HepG2 (cell line): ENCODE measurements around the gene CERS4. TPM values are rescaled to one million over a fixed set of nuclear protein-coding genes. Genes with fewer than 3 reads are reported as not detected.
A peak's percentile ranks its signal among the peaks of the same experiment; 100 is the strongest.

Source experiments
- ATAC-seq: fragments of 200-7000 bp; cut with Tn5 transposase; 3 replicates; pipeline ENCODE4 v1.9.1; 2020; ENCODE audit warnings: mild to moderate bottlenecking, moderate library complexity
- BruUV-seq: library from RNA; stranded (reverse); fragments of 400-500 nt; replicated peaks from 2 replicates; lab custom pipeline; 2021; lab: Mats Ljungman, UMichigan
- CTCF ChIA-PET: fragments of 300-600 bp; formaldehyde crosslinking; extraction: SDS; loops from one replicate; lab custom pipeline; 2021; ENCODE audit warnings: low total read pairs, inconsistent platforms, low intra/inter-chr PET ratio; lab: Yijun Ruan, JAX
- POLR2A ChIA-PET: fragments of 350-600 bp; sonication (Branson Sonifier 250); formaldehyde crosslinking; loops from one replicate; lab custom pipeline; 2020; ENCODE audit warnings: antibody characterized with exemption, inconsistent platforms; lab: Yijun Ruan, JAX
- DNase-seq: peaks from one replicate; pipeline ENCODE4 v3.0.0-alpha.2; 2015; ENCODE audit warnings: low spot score
- FAIRE-seq: peaks from 3 replicates; lab custom pipeline; 2011; peaks lifted over from hg19 to GRCh38; lab: Jason Lieb, UNC
- H2AFZ ChIP-seq: one replicate; pipeline ENCODE4 v1.6.1; 2011; ENCODE audit warnings: low read length, inconsistent platforms
- H3K27ac ChIP-seq: fragments of 300-600 bp; 3 replicates; pipeline ENCODE4 v1.8.0; 2011; ENCODE audit warnings: mixed run types, mild to moderate bottlenecking, mixed read lengths, low read length, inconsistent platforms; ENCODE audit not compliant: insufficient read depth; ENCODE audit errors: extremely low read length
- H3K27me3 ChIP-seq, 2 experiments: fragments of 200-600 bp in 1 of 2; 2 replicates in 1 of 2; 3 replicates in 1 of 2; pipeline versions ENCODE4 v1.6.0 to v1.8.0; 2011; ENCODE audit warnings: low read length in 2 of 2, mild to moderate bottlenecking in 2 of 2, moderate library complexity in 2 of 2, inconsistent platforms in 1 of 2; ENCODE audit not compliant: insufficient read depth in 2 of 2, control insufficient read depth in 1 of 2
- H3K36me3 ChIP-seq, 2 experiments: fragments of 200-600 bp in 1 of 2; replicated peaks in 1 of 2; 2 replicates in 1 of 2; 3 replicates in 1 of 2; pipeline versions ENCODE4 v1.5.1 to v1.8.0; 2011; ENCODE audit warnings: low read length in 2 of 2, inconsistent platforms in 1 of 2; ENCODE audit not compliant: insufficient read depth in 2 of 2, control insufficient read depth in 1 of 2
- H3K4me1 ChIP-seq: 2 replicates; pipeline ENCODE4 v1.5.1; 2012; ENCODE audit warnings: low read length, inconsistent platforms; ENCODE audit not compliant: insufficient read depth
- H3K4me2 ChIP-seq: 2 replicates; pipeline ENCODE4 v1.6.0; 2011; ENCODE audit warnings: low read depth, low read length, inconsistent platforms
- H3K4me3 ChIP-seq, 3 experiments: fragments of 200-600 bp in 1 of 3; sonication (generic), shearing (Covaris generic) in 1 of 3; replicated peaks in 1 of 3; 2 replicates each; pipeline ENCODE4 v1.5.1; 2011 to 2016; ENCODE audit warnings: low read length in 3 of 3, inconsistent platforms in 2 of 3, low read depth in 2 of 3, mild to moderate bottlenecking in 2 of 3, control low read depth in 1 of 3, mixed read lengths in 1 of 3; ENCODE audit not compliant: insufficient read depth in 1 of 3
- H3K79me2 ChIP-seq: one replicate; pipeline ENCODE4 v1.6.1; 2011; ENCODE audit warnings: low read length, inconsistent platforms; ENCODE audit not compliant: insufficient read depth
- H3K9ac ChIP-seq: 2 replicates; pipeline ENCODE4 v1.6.0; 2011; ENCODE audit warnings: mild to moderate bottlenecking, low read depth, low read length, inconsistent platforms; ENCODE audit not compliant: insufficient read depth
- H3K9me3 ChIP-seq: 2 replicates; pipeline ENCODE4 v1.5.1; 2012; ENCODE audit warnings: mild to moderate bottlenecking, low read length
- H4K20me1 ChIP-seq: 2 replicates; pipeline ENCODE4 v1.6.0; 2011; ENCODE audit warnings: inconsistent platforms, mild to moderate bottlenecking, low read length, moderate library complexity; ENCODE audit not compliant: insufficient read depth
- CBFB ChIP-seq: sonication (generic); formaldehyde crosslinking; IDR thresholded peaks from 2 replicates; pipeline ENCODE4 v1.4.0; 2020; ENCODE audit warnings: missing genetic modification reagents
- JUN ChIP-seq: sonication (generic); formaldehyde crosslinking; IDR thresholded peaks from 2 replicates; pipeline ENCODE4 v1.4.0; 2020; ENCODE audit warnings: mild to moderate bottlenecking, missing genetic modification reagents
- KAT7 ChIP-seq: IDR thresholded peaks from 2 replicates; pipeline ENCODE4 v1.6.1; 2018; ENCODE audit warnings: borderline replicate concordance, missing compliant biosample characterization
- MZF1 ChIP-seq: sonication (generic); formaldehyde crosslinking; IDR thresholded peaks from 2 replicates; pipeline ENCODE4 v1.8.1; 2023; ENCODE audit warnings: mild to moderate bottlenecking, missing genetic modification reagents, borderline replicate concordance
- NONO ChIP-seq, 2 experiments: fragments of 450-650 bp in 1 of 2; sonication (generic) in 1 of 2; formaldehyde crosslinking in 1 of 2; IDR thresholded peaks in 1 of 2; conservative IDR thresholded peaks in 1 of 2; 2 replicates each; pipeline versions ENCODE4 v1.6.1 to v1.8.0; 2017 to 2022; ENCODE audit warnings: mild to moderate bottlenecking in 1 of 2, missing genetic modification reagents in 1 of 2, moderate library complexity in 1 of 2
- PCBP2 ChIP-seq: fragments of 200-400 bp; formaldehyde crosslinking; optimal IDR thresholded peaks from 2 replicates; pipeline ENCODE3; 2018; ENCODE audit warnings: low read length, low read depth; ENCODE audit not compliant: poor library complexity, severe bottlenecking
- ZNF124 ChIP-seq: sonication (generic); formaldehyde crosslinking; IDR thresholded peaks from 2 replicates; pipeline ENCODE4 v1.4.0; 2020; ENCODE audit warnings: missing genetic modification reagents
- ZNF20 ChIP-seq: sonication (generic); formaldehyde crosslinking; IDR thresholded peaks from 2 replicates; pipeline ENCODE4 v1.4.0; 2020; ENCODE audit warnings: mild to moderate bottlenecking, moderate library complexity, missing genetic modification reagents
- ZNF609 ChIP-seq: sonication (generic); formaldehyde crosslinking; IDR thresholded peaks from 2 replicates; pipeline ENCODE4 v1.4.0; 2020; ENCODE audit warnings: mild to moderate bottlenecking, missing genetic modification reagents, borderline replicate concordance
- ZNF740 ChIP-seq: sonication (generic); formaldehyde crosslinking; IDR thresholded peaks from 2 replicates; pipeline ENCODE4 v1.4.0; 2020; ENCODE audit warnings: missing genetic modification reagents
- WGBS: methylation state at CpG from one replicate; pipeline ENCODE4 v1.1.6; 2017; ENCODE audit warnings: low lambda C conversion rate; 5-methylcytosine and 5-hydroxymethylcytosine counted together
- in situ Hi-C: cut with HindIII; loops from 2 replicates; pipeline ENCODE4 v1.10.0; 2017; ENCODE audit warnings: low pct_unique_long_range_greater_than_20kb; ENCODE audit not compliant: extremely low pct_ligation_motif_present
- intact Hi-C: fragments of 100-400 bp; cut with micrococcal nuclease; formaldehyde crosslinking; loops from one replicate; pipeline ENCODE4 v1.10.0; 2022; ENCODE audit not compliant: unreplicated experiment
- polyA plus RNA-seq, 8 experiments: library from polyadenylated mRNA; depleted of rRNA in 3 of 8; stranded (reverse) in 7 of 8; unstranded in 1 of 8; fragments of >200 nt; fragmentation: Illumina TruSeq in 4 of 8; extraction: Trizol in 4 of 8; gene quantifications; 2 replicates each; pipeline versions ENCODE4 v1.2.1 to v1.2.3, GENCODE V29; 2011 to 2016; ENCODE audit warnings: low read depth in 4 of 8, missing spikeins in 1 of 8, mixed read lengths in 1 of 8; ENCODE audit not compliant: insufficient read depth in 1 of 8
- total RNA-seq, 5 experiments: library from RNA; depleted of rRNA; stranded (reverse); fragments of >200 nt; fragmentation: Illumina TruSeq; extraction: Trizol; gene quantifications; 2 replicates each; pipeline ENCODE4 v1.2.3, GENCODE V29; 2016; ENCODE audit warnings: low read depth in 1 of 5

CERS4 gene
- total and polyA plus RNA-seq, 2 of the 13 experiments (the other 11 are each of a cell fraction or from before 2014, with no cell fraction given), result 74.7 to 83.5 TPM

GRCh38 chr19:8214802-8215201, 5.6 kb downstream of the CERS4 start:
- 87% methylated on average over 6 of the region's 6 CpGs for WGBS
- POLR2A ChIA-PET, result no interaction called here

GRCh38 chr19:8215783-8216182, 6.6 kb downstream of the CERS4 start:
- H3K4me3 ChIP-seq, result no peak overlapping the region
- in situ Hi-C loops (no loop called here), intact Hi-C loops (no loop called here)
- peaks cover 45% of the 10 kb centered on the region for H4K20me1 ChIP-seq
- ChIA-PET POLR2A (no interaction called here), CTCF (no interaction called here)
- no peak overlapping the region for H2AFZ ChIP-seq
- H3K9ac ChIP-seq, result no peak overlapping the region
- no peak for DNase-seq
- BruUV-seq, result no TSS peak
- TF ChIP-seq JUN (no peak), NONO (IDR thresholded peaks at IDR 0.05) (no peak), NONO (CRISPR knock-in tag; conservative IDR thresholded peaks at IDR 0.05) (no peak), ZNF609 (CRISPR knock-in tag) (no peak), ZNF20 (CRISPR knock-in tag) (no peak), KAT7 (CRISPR knock-in tag) (no peak), ZNF124 (CRISPR knock-in tag) (no peak), CBFB (CRISPR knock-in tag) (no peak)
- no peak overlapping the region for H3K4me2 ChIP-seq
- H3K27ac ChIP-seq, result no peak overlapping the region
- no peaks in the 10 kb centered on the region for H3K27me3 ChIP-seq
- H3K36me3 ChIP-seq, result peaks cover 5 to 31% of the 10 kb centered on the region in 2 experiments; a peak in 3 of 5 replicates
- ATAC-seq, result no peak
- H3K79me2 ChIP-seq, result peaks cover 77% of the 10 kb centered on the region
- no peak for FAIRE-seq
- peaks cover 44% of the 10 kb centered on the region for H3K4me1 ChIP-seq
- no peaks in the 10 kb centered on the region for H3K9me3 ChIP-seq
- 100% methylated on average over 4 of the region's 4 CpGs for WGBS

More at GRCh38 chr19:8214802-8215201, 5.6 kb downstream of the CERS4 start:
- CTCF ChIA-PET, result no interaction called here
- BruUV-seq, result no TSS peak
- TF ChIP-seq PCBP2, result peak; percentile 31
- no peak for TF ChIP-seq MZF1
- no peak for TF ChIP-seq ZNF740 (CRISPR knock-in tag)
- no peaks in the 10 kb centered on the region for H3K9me3 ChIP-seq
- peaks cover 5 to 27% of the 10 kb centered on the region in 2 experiments; a peak in 3 of 5 replicates for H3K36me3 ChIP-seq
- H2AFZ ChIP-seq, result no peak overlapping the region
- no peak for DNase-seq
- peaks cover 48% of the 10 kb centered on the region for H3K4me1 ChIP-seq
- H3K9ac ChIP-seq, result no peak overlapping the region
- H3K79me2 ChIP-seq, result peaks cover 80% of the 10 kb centered on the region
- H3K4me2 ChIP-seq, result no peak overlapping the region
- no peak for ATAC-seq
- peaks cover 54% of the 10 kb centered on the region for H4K20me1 ChIP-seq
- FAIRE-seq, result no peak
- H3K4me3 ChIP-seq, result no peak overlapping the region
- no peaks in the 10 kb centered on the region; a peak in 1 of 5 replicates for H3K27me3 ChIP-seq
- in situ Hi-C loops (no loop called here), intact Hi-C loops (no loop called here)
- no peak overlapping the region for H3K27ac ChIP-seq
